Ishikawa (cell line): ENCODE data around the gene TTLL13.

Experiments
- CEBPB ChIP-seq: IDR thresholded peaks from 2 replicates; pipeline ENCODE4 v1.6.1; 2012
- CREB1 ChIP-seq: IDR thresholded peaks from 2 replicates; pipeline ENCODE4 v1.6.1; 2012; ENCODE audit warnings: low read depth
- EGR1 ChIP-seq: IDR thresholded peaks from 2 replicates; pipeline ENCODE4 v1.6.1; 2012
- EP300 ChIP-seq: IDR thresholded peaks from 2 replicates; pipeline ENCODE4 v1.6.1; 2012; ENCODE audit warnings: borderline replicate concordance
- FOXM1 ChIP-seq: IDR thresholded peaks from 2 replicates; pipeline ENCODE4 v1.6.1; 2012; ENCODE audit warnings: low read depth, borderline replicate concordance
- RAD21 ChIP-seq: IDR thresholded peaks from 2 replicates; pipeline ENCODE4 v1.6.1; 2012; ENCODE audit warnings: low read depth
- TAF1 ChIP-seq: IDR thresholded peaks from 2 replicates; pipeline ENCODE4 v1.6.1; 2012; ENCODE audit warnings: low read depth, mild to moderate bottlenecking
- YY1 ChIP-seq: IDR thresholded peaks from 2 replicates; pipeline ENCODE4 v1.6.1; 2012; ENCODE audit warnings: low read depth
- TF ChIP-seq, protein P1 (sequence below): IDR thresholded peaks from 2 replicates; pipeline ENCODE4 v1.6.1; 2012

- TF ChIP-seq EP300: no peak
- TF ChIP-seq CREB1: no peak
- no peak for TF ChIP-seq RAD21
- no peak for TF ChIP-seq TAF1
- TF ChIP-seq YY1: no peak
- no peak for TF ChIP-seq FOXM1
- TF ChIP-seq, protein P1, sequence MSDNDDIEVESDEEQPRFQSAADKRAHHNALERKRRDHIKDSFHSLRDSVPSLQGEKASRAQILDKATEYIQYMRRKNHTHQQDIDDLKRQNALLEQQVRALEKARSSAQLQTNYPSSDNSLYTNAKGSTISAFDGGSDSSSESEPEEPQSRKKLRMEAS: no peak
- TF ChIP-seq EGR1: no peak
- TF ChIP-seq CEBPB: no peak
Measured at GRCh38 chr15:90270502-90271150, 21.3 kb downstream of the TTLL13 start.
